Caki2 (cell line): ENCODE results near the gene PIK3R2. TPM values are rescaled to one million over a fixed set of nuclear protein-coding genes. Genes with fewer than 3 reads are reported as not detected.

Source experiments
- DNase-seq: peaks from one replicate; pipeline ENCODE4 v3.0.0-alpha.2; 2015; ENCODE audit warnings: low read depth
- in situ Hi-C: cut with HindIII; loops from 2 replicates; pipeline ENCODE4 v1.10.0; 2016; ENCODE audit warnings: low sequenced_read_pairs, low pct_unique_long_range_greater_than_20kb, mixed read lengths
- total RNA-seq: library from RNA; depleted of rRNA; stranded (reverse); fragments of >200 nt; shearing (Covaris generic); gene quantifications from 2 replicates; pipeline ENCODE4 v1.2.3, GENCODE V29; 2014; ENCODE audit warnings: low replicate concordance

PIK3R2 gene
- total RNA-seq, 1 experiment from 2014 or later, result 8.1 TPM

DNA sequence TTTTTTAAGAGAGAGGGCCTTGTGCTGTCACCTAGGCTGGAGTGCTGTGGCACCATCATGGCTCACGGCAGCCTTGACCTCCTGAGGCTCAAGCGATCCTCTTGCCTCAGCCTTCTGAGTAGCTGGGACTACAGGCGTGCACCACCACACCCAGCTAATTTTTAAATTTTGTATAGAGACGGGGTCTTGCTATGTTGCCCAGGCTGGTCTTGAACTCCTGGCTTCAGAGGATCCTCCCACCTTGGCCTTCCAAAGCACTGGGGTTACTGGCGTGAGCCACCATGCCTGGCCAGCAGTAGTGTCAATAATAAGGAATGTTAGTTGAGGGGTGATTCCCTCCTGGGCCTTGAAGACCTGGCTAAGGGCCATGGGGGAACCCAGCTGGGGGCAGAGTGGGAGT lies 31.8 kb upstream of the PIK3R2 start:
- in situ Hi-C loops, result no loop called here

DNA sequence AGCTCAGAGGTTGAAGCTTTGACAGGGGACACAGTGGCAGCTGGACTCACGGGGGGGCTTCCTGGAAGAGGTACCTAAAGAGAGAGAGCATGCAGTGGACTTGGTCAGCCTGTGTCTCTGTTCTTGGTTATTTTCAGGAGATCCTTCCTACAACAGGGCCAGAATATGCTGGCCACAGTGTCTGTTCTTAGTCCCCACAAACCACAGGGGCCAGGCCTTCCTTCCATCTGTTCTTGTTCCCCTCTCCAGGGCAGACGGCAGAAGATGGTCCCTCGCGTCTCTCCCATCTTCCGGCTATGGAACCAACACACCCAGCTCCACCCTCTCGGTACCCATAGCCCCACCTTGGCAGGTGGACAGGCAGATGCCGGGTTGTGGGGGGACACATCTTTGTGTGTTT lies 30.5 kb upstream of the PIK3R2 start:
- in situ Hi-C loops, result no loop called here
- no peak for DNase-seq

More for the DNA sequence above, 31.8 kb upstream of the PIK3R2 start:
- no peak for DNase-seq

DNA sequence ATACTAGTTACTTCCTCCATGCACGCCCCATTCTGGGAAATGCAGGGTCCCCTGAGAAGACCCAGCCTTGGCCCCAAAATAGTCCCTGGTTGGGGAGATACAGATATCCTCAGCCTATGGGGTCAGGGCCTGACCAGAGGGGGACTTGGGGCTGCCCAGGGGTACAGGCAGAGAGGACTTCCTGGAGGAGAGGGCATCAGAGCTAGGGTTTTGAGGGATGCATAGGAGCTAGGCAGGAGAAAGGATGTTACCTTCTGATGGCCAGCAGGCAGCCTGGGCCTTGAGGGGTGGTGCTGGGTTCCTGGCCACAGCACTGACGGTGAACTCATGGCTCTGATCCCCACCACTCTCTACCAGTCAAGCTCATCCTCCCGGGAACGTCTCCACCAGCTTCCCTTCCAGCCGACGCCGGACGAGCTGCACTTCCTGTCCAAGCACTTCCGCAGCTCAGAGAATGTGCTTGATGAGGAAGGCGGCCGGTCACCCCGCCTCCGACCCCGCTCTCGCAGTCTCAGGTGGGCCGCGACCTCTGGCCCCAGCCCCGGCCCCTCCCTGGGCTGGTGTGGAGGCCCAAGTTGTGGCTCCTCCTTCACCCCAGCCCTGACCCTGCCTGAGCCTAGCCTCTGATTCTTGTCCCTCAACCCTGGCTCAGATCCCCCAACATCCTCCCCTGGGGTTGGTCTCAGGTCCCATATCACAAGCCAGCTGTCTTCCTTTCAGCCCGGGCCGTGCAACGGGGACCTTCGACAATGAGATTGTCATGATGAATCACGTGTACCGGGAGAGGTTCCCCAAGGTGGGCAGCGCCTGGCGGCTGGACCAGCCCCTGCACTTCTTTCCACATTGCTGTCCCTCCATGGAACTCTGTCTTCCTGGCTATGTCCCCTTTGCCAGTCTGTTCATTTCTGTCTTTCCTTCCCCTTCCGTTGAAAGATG lies 29.8 kb upstream of the PIK3R2 start:
- no peak for DNase-seq

DNA sequence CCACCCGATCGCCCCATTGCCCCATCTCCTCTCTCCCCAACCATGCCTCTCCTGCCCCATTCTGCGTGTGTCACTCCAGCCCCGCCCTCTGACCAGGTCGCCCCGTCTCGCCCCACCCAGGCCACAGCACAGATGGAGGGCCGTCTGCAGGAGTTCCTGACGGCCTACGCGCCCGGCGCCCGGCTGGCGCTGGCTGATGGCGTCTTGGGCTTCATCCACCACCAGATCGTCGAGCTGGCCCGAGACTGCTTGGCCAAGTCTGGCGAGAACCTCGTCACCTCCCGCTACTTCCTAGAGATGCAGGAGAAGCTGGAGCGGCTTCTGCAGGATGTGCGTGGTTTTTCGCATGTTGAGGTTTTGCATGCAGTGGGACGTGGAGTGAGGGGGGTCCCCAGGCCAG lies 29.1 kb upstream of the PIK3R2 start:
- no peak for DNase-seq
- in situ Hi-C loops, result no loop called here

More for the DNA sequence above, 29.8 kb upstream of the PIK3R2 start:
- in situ Hi-C loops, result no loop called here

DNA sequence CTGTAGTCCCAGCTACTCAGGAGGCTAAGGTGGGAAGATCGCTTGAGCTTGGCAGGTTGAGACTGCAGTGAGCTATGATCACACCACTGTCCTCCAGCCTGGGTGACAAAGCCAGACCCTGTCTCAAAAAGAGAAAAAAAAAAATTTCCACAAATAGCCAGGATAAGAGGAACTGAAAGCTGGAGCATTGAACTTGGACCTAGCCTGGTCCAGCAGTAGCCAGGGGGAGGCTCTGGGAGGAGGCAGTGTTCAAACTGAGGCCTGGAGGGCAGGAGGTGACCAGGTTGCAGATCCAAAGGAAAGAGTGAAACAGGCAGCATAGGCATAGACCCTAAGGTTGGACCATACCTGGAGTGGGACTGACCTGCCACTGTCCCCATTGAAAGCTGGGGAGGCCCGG lies 26.9 kb upstream of the PIK3R2 start:
- no peak for DNase-seq
- in situ Hi-C loops, result no loop called here

DNA sequence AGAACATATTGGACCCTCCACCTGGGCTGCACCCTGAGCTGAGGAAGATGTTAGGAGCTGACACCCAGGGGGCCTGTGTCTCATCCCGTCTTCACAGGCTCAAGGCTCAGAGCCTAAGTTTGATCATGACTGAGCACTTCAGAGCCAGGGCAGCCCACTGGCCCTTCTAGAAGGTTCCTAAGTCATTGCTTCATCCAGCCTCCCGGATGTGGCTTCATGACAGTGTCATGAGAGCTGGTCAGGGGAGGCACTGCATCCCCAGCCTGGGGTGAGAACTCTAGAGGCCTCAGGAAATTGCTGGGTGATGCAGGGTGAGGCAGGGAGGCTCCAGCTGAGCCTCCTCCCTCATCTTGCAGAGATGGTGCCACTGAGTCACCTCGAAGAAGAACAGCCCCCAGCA lies 24.9 kb upstream of the PIK3R2 start:
- no peak for DNase-seq
- in situ Hi-C loops, result no loop called here

DNA sequence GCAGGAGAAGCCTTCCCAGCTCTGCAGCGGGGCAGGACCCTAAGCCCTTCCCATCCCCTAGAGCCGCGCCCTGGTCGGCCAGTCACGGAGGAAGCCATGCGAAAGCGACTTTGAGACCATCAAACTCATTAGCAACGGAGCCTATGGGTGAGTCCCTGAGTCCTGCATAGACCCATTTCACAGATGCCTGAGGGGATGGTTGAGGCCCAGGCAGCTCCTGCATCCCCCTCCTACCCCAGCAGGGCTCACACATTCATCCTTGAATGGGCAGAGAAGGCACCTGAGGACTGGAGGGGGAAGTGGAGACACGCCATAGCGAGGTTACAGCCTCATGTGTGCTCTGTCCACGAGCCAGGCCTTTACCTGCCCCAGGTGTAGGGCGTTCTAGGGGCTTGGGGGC lies 24.2 kb upstream of the PIK3R2 start:
- DNase-seq, result no peak
- in situ Hi-C loops, result no loop called here

DNA sequence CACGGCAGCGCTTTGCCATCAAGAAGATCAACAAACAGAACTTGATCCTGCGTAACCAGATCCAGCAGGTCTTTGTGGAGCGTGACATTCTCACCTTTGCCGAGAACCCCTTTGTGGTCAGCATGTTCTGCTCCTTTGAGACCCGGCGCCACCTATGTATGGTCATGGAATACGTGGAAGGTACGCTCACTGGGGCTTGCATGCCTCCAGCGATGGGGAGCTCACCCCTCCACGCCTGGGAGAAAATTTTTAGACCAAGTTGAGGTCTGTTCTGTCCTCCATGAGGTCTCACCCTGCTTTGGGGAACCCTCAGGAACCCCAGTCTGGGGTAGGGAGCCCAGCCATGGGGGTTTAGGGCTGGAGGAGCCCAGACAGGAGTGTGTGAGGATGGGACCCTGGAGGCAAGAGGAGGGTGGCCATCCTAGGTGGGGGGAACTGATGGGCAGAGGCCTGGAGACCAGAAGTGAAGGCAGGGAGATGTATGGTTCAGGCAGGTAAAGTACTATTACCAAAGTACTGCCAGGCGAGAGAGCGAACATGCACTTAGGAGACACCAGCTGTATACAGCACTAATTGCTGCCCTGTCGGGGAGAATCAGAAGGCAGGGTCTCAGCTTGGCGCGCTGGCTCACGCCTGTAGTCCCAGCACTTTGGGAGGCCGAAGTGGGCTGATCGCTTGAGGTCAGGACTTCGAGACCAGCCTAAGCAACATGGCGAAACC lies 22.3 kb upstream of the PIK3R2 start:
- no peak for DNase-seq
- in situ Hi-C loops, result no loop called here

DNA sequence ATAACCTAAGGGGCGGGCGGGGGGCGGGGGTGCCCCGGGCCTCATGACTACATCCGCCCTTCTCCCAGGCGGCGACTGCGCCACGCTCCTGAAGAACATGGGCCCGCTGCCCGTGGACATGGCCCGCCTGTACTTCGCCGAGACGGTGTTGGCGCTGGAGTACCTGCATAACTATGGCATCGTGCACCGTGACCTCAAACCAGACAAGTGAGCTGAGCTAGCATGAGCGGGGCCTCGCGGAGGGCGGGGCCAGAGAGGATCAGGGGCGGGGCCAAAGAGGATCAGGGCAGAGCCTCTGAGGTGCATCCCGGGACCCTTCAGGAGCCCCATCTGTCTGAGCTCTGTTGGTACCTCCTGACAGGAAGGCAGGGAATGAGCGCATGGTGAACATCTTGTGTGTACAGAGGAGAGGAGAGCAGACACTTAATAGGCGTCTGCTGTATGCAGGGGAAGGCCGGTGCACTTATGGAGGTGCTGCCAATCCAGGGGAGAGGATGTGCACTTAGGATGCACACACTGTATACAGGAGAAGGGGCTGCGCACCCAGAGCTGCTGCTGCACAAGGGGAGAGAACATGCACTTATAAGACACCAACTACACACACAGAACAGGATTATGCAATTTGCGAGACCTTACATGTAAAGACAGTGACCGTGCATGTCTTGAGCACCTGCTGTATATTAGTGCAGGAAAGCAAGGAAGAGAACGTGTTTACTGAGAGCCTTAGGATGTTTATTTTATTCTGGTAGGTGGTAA lies 20.9 kb upstream of the PIK3R2 start:
- no peak for DNase-seq
- in situ Hi-C loops, result no loop called here

DNA sequence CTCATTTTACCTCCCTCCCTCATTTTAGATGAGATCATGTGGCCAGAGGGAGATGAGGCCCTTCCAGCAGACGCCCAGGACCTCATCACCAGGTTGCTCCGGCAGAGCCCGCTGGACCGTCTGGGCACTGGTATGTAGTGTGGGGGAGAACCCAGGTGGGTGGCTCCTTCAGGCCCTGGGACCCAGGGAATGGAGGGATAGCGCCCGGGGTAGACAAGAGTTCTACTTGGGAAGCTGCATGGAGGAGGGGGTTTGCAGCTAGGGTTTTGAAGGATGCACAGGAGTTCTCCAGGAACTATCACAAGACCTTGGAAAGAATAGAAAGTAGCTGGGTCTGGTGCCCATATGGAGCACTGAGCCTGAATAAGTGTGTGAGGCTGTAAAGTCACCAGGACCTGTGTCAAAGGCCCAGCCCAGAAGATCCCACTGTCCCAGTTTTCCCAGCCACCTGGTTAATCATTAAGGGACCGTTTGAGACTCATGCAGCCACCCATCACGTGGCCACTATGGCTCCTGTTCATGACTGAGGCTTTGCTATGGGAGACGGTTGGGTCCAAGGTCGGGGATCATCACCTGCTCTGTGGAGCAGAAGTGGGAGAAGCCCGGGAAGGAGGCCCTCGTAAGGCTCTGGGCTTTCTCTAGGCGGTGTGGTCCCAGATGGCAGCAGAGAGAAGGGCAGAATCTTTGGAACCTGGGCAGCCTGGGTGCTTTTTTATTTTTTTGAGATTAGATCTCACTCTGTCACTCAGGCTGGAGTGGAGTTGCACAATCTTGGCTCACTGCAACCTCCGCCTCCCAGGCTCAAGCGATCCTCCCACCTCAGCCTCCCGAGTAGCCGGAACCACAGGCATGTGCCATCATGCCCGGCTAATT lies 17.0 kb upstream of the PIK3R2 start:
- DNase-seq, result peak; percentile 94
- in situ Hi-C loops, result no loop called here

DNA sequence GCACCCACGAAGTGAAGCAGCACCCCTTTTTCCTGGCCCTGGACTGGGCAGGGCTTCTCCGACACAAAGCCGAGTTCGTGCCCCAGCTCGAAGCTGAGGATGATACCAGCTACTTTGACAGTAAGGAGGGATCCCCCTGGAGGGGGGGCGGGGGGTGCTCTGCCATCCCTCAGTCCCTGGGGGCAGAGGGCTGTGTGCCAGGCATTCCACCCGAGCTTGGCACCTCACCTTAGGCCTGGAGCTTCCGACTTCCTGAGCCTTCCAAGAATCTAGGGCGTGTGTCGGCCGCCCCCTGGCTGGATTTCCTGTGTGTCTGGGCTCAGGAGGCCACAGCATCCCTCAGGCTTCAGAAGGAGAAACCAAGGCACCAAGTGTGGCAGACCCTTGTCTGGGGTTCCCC lies 15.7 kb upstream of the PIK3R2 start:
- in situ Hi-C loops, result no loop called here
- DNase-seq, result no peak

DNA sequence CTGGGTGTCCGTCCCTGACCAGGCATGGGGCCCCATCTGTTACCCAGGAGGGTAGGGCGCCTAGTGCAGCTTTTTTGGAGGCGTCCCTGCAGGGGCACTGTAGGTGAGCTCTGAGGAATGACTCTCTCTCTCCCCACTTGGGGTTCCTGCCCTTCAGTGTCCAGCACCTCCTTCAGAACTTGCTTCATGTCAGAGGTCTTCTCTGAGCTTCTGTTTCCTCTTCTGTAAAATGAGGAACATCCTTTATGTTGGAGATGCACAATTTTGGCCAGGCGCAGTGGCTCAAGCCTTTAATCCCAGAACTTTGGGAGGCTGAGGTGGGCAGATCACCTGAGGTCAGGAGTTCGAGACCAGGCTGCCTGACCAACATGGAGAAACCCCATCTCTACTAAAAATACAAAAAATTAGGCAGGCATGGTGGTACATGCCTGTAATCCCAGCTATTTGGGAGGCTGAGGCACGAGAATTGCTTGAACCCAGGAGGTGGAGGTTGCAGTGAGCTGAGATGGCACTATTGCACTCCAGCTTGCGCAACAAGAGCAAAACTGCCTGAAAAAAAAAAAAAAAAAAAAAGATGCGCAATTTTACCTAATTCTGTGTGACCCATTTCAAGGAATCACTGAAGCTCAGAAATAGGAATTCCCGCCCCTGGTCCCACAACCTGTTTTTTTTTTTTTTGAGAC lies 15.2 kb upstream of the PIK3R2 start:
- DNase-seq, result no peak

DNA sequence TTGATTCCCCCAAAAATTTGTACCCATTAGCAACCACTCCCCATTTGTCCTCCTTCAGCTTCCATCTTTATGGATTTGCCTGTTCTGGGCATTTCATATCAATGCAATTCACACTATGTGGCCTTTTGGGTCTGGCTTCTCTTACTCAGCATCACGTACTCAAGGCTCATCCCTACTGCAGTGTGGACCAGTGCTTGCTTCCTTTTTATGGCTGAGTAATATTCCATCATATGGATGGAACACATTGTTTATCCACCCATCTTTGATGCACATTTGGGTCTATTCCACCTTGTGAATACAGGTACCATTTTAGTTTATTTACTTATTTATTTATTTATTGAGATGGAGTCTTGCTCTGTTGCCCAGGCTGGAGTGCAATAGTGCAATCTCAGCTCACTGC lies 12.5 kb upstream of the PIK3R2 start:
- in situ Hi-C loops, result no loop called here
- no peak for DNase-seq

More for the DNA sequence above, 15.2 kb upstream of the PIK3R2 start:
- in situ Hi-C loops, result no loop called here

DNA sequence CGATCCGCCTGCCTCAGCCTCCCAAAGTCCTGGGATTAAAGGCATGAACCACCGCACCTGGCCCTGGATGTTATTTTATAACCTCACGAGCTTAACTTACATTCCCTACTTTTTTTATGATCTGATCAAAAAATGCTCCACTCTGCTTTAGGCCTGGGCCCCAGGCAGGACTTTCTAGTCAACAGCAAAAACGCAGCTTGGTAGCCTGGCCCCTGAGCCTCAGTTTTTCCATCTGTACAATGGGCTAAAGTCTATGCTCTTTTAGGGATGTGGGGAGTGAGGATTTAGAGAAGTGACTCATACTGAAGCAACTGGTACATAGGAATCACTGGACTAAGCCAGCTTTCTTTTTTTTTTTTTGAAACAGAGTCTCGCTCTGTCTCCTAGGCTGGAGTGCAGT lies 11.9 kb upstream of the PIK3R2 start:
- in situ Hi-C loops, result no loop called here
- DNase-seq, result no peak

DNA sequence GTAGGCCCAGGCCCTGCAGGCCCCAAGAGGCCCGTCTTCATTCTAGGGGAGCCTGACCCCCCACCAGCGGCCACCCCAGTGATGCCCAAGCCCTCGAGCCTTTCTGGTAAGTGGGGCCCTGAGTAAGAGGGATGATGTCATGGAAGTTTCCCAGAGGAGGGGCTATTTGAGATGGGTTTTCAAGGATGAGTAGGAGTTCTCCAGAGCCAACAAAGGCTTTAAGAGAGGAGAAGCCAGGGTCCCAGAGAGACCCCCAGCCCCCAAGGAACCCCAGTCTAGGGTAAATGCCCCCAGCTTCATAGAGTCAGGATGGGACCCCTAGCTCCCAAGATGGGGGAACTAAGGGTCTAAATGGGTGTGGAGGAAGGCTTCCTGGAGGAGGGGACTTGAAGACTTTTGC lies 9.1 kb upstream of the PIK3R2 start:
- in situ Hi-C loops, result no loop called here

DNA sequence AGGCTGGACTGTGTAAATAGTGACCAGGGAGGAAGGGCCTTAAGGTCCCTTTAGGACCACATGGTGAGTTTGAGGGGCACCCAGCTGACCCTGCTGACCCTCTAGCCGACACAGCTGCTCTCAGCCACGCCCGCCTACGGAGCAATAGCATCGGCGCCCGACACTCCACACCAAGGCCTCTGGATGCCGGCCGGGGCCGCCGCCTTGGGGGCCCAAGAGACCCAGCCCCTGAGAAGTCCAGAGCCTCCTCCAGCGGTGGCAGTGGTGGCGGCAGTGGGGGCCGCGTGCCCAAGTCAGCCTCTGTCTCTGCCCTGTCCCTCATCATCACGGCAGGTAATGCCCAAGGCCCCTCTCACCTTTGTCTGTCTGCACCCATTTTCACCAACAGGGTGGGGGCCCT lies 8.6 kb upstream of the PIK3R2 start:
- in situ Hi-C loops, result no loop called here
- no peak for DNase-seq

More for the DNA sequence above, 9.1 kb upstream of the PIK3R2 start:
- DNase-seq, result no peak

DNA sequence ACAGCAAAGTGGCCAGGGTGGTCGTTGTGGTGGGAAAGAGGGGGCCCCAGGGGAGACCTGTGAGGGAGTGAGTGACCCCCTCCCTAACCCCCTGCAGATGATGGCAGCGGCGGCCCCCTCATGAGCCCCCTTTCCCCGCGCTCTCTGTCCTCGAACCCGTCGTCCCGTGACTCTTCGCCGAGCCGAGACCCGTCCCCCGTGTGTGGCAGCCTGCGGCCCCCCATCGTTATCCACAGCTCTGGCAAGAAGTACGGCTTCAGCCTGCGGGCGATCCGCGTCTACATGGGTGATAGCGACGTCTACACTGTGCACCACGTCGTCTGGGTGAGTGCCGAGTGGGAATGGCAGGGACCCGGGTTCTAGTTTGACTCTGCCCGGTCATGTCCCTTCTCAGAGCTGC lies 8.1 kb upstream of the PIK3R2 start:
- in situ Hi-C loops, result no loop called here
- DNase-seq, result no peak
